Islet precursor cell (in vitro differentiated cells): ENCODE data around the gene STYXL1.

Experiments used
- DNase-seq: peaks from one replicate; pipeline ENCODE4 v3.0.0-alpha.2; 2018

STYXL1 gene

GRCh38 chr7:75991531-75992082, 56.2 kb downstream of the STYXL1 start:
- DNase-seq, result no peak

GRCh38 chr7:75989500-75990388, 58.1 kb downstream of the STYXL1 start:
- DNase-seq, result no peak

GRCh38 chr7:75988568-75989499, 59.0 kb downstream of the STYXL1 start:
- DNase-seq, result no peak

- DNase-seq, result no peak
These were observed 59.8 kb downstream of the STYXL1 start for GRCh38 chr7:75987805-75988567.

GRCh38 chr7:75987026-75987804, 60.6 kb downstream of the STYXL1 start:
- no peak for DNase-seq

GRCh38 chr7:75986147-75986781, 61.5 kb downstream of the STYXL1 start:
- DNase-seq, result no peak

- peak; percentile 51 for DNase-seq
These were observed 62.2 kb downstream of the STYXL1 start for GRCh38 chr7:75985518-75986146.

- DNase-seq, result no peak
These were observed 62.7 kb downstream of the STYXL1 start for GRCh38 chr7:75985009-75985517.

GRCh38 chr7:75984130-75985008, 63.4 kb downstream of the STYXL1 start:
- no peak for DNase-seq

GRCh38 chr7:75983471-75984129, 64.2 kb downstream of the STYXL1 start:
- peak; percentile 42 for DNase-seq

- peak; percentile 50 for DNase-seq
These were observed 65.3 kb downstream of the STYXL1 start for GRCh38 chr7:75982306-75983064.

- peak; percentile 49 for DNase-seq
These were observed 66.1 kb downstream of the STYXL1 start for GRCh38 chr7:75981453-75982305.

- DNase-seq, result no peak
These were observed 66.7 kb downstream of the STYXL1 start for GRCh38 chr7:75981203-75981452.

- no peak for DNase-seq
These were observed 67.2 kb downstream of the STYXL1 start for GRCh38 chr7:75980430-75981202.

GRCh38 chr7:75979759-75980429, 67.9 kb downstream of the STYXL1 start:
- DNase-seq, result no peak

- no peak for DNase-seq
These were observed 70.1 kb downstream of the STYXL1 start for GRCh38 chr7:75977743-75978142.
